Hepatocyte (in vitro differentiated cells): Measurements from ENCODE around the gene PLK5. TPM values are rescaled to one million over a fixed set of nuclear protein-coding genes. Genes with fewer than 3 reads are reported as not detected.
A peak's percentile ranks its signal among the peaks of the same experiment; 100 is the strongest.

ENCODE experiments used
- DNase-seq: peaks from one replicate; pipeline ENCODE4 v3.0.0-alpha.2; 2016; ENCODE audit warnings: low spot score
- H2AFZ ChIP-seq: fragments of 200-600 bp; sonication (generic); 2 replicates; pipeline ENCODE4 v1.6.0; 2016; ENCODE audit warnings: antibody characterized with exemption, mild to moderate bottlenecking
- H3K27ac ChIP-seq: fragments of 200-600 bp; sonication (generic); 2 replicates; pipeline ENCODE4 v1.5.1; 2016; ENCODE audit warnings: mild to moderate bottlenecking
- H3K27me3 ChIP-seq: fragments of 200-600 bp; sonication (generic); 2 replicates; pipeline ENCODE4 v1.6.1; 2016
- H3K36me3 ChIP-seq: fragments of 200-600 bp; sonication (generic); replicated peaks from 2 replicates; pipeline ENCODE4 v1.5.1; 2016; ENCODE audit warnings: low read depth; ENCODE audit not compliant: insufficient read depth
- H3K4me1 ChIP-seq: fragments of 200-600 bp; sonication (generic); 2 replicates; pipeline ENCODE4 v1.5.1; 2016; ENCODE audit warnings: mild to moderate bottlenecking, moderate library complexity; ENCODE audit not compliant: insufficient read depth
- H3K4me2 ChIP-seq: fragments of 200-600 bp; sonication (generic); 2 replicates; pipeline ENCODE4 v1.6.0; 2016
- H3K4me3 ChIP-seq: fragments of 200-600 bp; sonication (generic); 2 replicates; pipeline ENCODE4 v1.5.1; 2016; ENCODE audit warnings: mild to moderate bottlenecking
- H3K79me2 ChIP-seq: fragments of 200-600 bp; sonication (generic); 2 replicates; pipeline ENCODE4 v1.6.0; 2017; ENCODE audit warnings: mild to moderate bottlenecking
- H3K9me2 ChIP-seq: fragments of 200-600 bp; sonication (generic); replicated peaks from 2 replicates; pipeline ENCODE4 v1.6.0; 2017; ENCODE audit warnings: mild to moderate bottlenecking; ENCODE audit not compliant: insufficient read depth
- H3K9me3 ChIP-seq: fragments of 200-600 bp; sonication (generic); 2 replicates; pipeline ENCODE4 v1.5.1; 2016; ENCODE audit warnings: low read depth, mild to moderate bottlenecking
- H4K20me1 ChIP-seq: fragments of 200-600 bp; sonication (generic); 2 replicates; pipeline ENCODE4 v1.6.0; 2016; ENCODE audit warnings: mild to moderate bottlenecking; ENCODE audit not compliant: insufficient read depth, poor library complexity, severe bottlenecking
- CTCF ChIP-seq: fragments of 200-600 bp; sonication (generic); IDR thresholded peaks from 2 replicates; pipeline ENCODE4 v1.5.1; 2016; ENCODE audit warnings: antibody characterized with exemption, mild to moderate bottlenecking; ENCODE audit not compliant: poor library complexity
- EZH2 ChIP-seq: fragments of 200-600 bp; sonication (generic); IDR thresholded peaks from 2 replicates; pipeline ENCODE4 v1.6.1; 2016; ENCODE audit warnings: antibody characterized with exemption, mild to moderate bottlenecking, borderline replicate concordance
- EZH2phosphoT487 ChIP-seq: fragments of 200-600 bp; sonication (generic); IDR thresholded peaks from one replicate; pipeline ENCODE4 v1.6.1; 2018; ENCODE audit warnings: antibody characterized with exemption, mild to moderate bottlenecking, low read depth, moderate library complexity; ENCODE audit not compliant: unreplicated experiment, severe bottlenecking
- WGBS: methylation state at CpG from one replicate; pipeline ENCODE4 v1.1.6; 2016; ENCODE audit warnings: low lambda C conversion rate; ENCODE audit errors: missing lambda C conversion rate; 5-methylcytosine and 5-hydroxymethylcytosine counted together
- polyA plus RNA-seq: library from polyadenylated mRNA; unstranded; fragments of >200 nt; fragmentation: Nextera tagmentation; extraction: Ambion mirVana; gene quantifications from 2 replicates; pipeline ENCODE4 v1.2.1, GENCODE V29; 2016
- total RNA-seq: library from RNA; depleted of rRNA; stranded (reverse); fragments of >200 nt; gene quantifications from 2 replicates; pipeline ENCODE4 v1.2.3, GENCODE V29; 2014

Gene PLK5
- total and polyA plus RNA-seq, 2 experiments from 2014 or later: 0.53 TPM; not detected in 1

DNA sequence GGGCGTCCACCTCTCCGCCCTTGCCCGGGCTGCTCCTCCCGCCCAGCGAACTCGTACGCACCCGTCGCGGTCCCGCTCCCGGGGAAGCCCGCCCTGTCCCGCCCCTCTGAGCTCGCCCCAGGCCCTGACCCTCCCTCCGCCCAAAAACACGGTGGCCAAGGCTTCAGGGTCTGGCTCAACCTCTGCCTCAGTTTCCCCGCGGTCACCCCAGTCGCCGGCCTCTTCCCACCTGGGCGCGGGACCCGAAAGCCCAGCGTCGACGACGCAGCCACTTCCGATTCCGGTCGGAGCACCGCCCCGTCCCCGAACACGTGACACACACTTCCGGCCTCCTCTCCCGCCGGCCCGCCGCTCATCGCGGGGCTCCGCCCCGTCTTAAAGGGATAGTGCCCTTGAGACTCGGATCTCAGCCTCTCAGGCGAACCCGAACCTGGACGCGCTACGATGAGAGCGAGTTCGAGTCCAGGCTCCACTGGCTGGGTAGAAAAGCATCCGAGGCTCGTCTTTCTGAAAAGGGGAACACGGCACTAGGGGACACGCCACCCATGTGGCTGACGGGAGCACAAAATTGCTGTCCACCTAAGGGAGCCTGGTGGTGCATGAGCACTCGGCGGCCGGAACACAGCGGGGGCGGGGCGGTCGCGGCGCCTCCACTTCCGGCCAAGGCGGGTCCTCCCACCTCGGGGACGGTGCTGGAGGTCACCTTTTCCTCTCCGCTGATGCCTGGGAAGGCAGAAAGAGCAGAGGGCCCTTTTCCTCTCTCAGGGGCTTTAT lies 44.8 kb upstream of the PLK5 start, which contains the start of gene C19orf25:
C19orf25 (minus strand) TSS at position 282 of the 774 bp plus-strand sequence. CDS start 312 bp downstream, outside the sequence.
- no peaks in the 10 kb centered on the region for H3K9me3 ChIP-seq
- H3K79me2 ChIP-seq: peaks cover 28% of the 10 kb centered on the region
- H2AFZ ChIP-seq: peak within 1 kb of the TSS; percentile 91
- peaks cover 19% of the 10 kb centered on the region for H4K20me1 ChIP-seq
- H3K4me3 ChIP-seq: peak within 1 kb of the TSS; percentile 96
- peak within 1 kb of the TSS; percentile 99 for H3K4me2 ChIP-seq
- H3K27me3 ChIP-seq: no peaks in the 10 kb centered on the region
- H3K4me1 ChIP-seq: peaks cover 11% of the 10 kb centered on the region
- peak; percentile 98 for DNase-seq
- no peaks in the 10 kb centered on the region for H3K9me2 ChIP-seq
- H3K27ac ChIP-seq: peak within 1 kb of the TSS; percentile 62
- no peaks in the 10 kb centered on the region for H3K36me3 ChIP-seq
- under 1% methylated on average over 51 of the region's 71 CpGs for WGBS
- no peak for TF ChIP-seq EZH2
- no peak for TF ChIP-seq CTCF
- no peak for TF ChIP-seq EZH2phosphoT487

- Histone ChIP-seq H3K4me1 (peaks cover 11% of the 10 kb centered on the region), H3K79me2 (peaks cover 26% of the 10 kb centered on the region), H3K4me2 (no peak overlapping the region), H2AFZ (no peak overlapping the region), H3K4me3 (no peak overlapping the region), H3K27ac (no peak overlapping the region), H3K36me3 (no peaks in the 10 kb centered on the region), H4K20me1 (peaks cover 10% of the 10 kb centered on the region), H3K9me3 (no peaks in the 10 kb centered on the region), H3K9me2 (no peaks in the 10 kb centered on the region), H3K27me3 (no peaks in the 10 kb centered on the region)
- no peak for DNase-seq
- 91% methylated on average over 24 of the region's 26 CpGs for WGBS
- TF ChIP-seq EZH2 (no peak), CTCF (no peak), EZH2phosphoT487 (no peak)
Observed at GRCh38 chr19:1481224-1481892, 42.5 kb upstream of the PLK5 start.

- Histone ChIP-seq H4K20me1 (peaks cover 7% of the 10 kb centered on the region), H3K9me3 (no peaks in the 10 kb centered on the region), H3K4me3 (no peak overlapping the region), H3K27me3 (no peaks in the 10 kb centered on the region), H3K79me2 (peaks cover 20% of the 10 kb centered on the region), H3K4me1 (peaks cover 11% of the 10 kb centered on the region), H2AFZ (no peak overlapping the region), H3K27ac (no peak overlapping the region), H3K4me2 (no peak overlapping the region), H3K36me3 (no peaks in the 10 kb centered on the region), H3K9me2 (no peaks in the 10 kb centered on the region)
- no peak for DNase-seq
- 93% methylated on average over 26 of the region's 36 CpGs for WGBS
- TF ChIP-seq EZH2: no peak
- TF ChIP-seq EZH2phosphoT487: no peak
- no peak for TF ChIP-seq CTCF
Observed at GRCh38 chr19:1481893-1482360, 42.0 kb upstream of the PLK5 start.
